DND-41 (cell line): ENCODE measurements around the gene ARHGAP22.

Source experiments
- EZH2 ChIP-seq: IDR thresholded peaks from 3 replicates; pipeline ENCODE4 v1.6.1; 2012; ENCODE audit warnings: borderline replicate concordance, low read depth, mild to moderate bottlenecking, moderate library complexity, low read length, inconsistent platforms; ENCODE audit not compliant: severe bottlenecking
- TF ChIP-seq, protein P1 (sequence below): IDR thresholded peaks from 2 replicates; pipeline ENCODE4 v1.5.1; 2012; ENCODE audit warnings: borderline replicate concordance, low read length, moderate library complexity, mild to moderate bottlenecking; ENCODE audit not compliant: poor library complexity, severe bottlenecking; ENCODE audit errors: extremely low read depth

GRCh38 chr10:48477141-48477540 lies 127.7 kb downstream of the ARHGAP22 start:
- TF ChIP-seq, protein P1, sequence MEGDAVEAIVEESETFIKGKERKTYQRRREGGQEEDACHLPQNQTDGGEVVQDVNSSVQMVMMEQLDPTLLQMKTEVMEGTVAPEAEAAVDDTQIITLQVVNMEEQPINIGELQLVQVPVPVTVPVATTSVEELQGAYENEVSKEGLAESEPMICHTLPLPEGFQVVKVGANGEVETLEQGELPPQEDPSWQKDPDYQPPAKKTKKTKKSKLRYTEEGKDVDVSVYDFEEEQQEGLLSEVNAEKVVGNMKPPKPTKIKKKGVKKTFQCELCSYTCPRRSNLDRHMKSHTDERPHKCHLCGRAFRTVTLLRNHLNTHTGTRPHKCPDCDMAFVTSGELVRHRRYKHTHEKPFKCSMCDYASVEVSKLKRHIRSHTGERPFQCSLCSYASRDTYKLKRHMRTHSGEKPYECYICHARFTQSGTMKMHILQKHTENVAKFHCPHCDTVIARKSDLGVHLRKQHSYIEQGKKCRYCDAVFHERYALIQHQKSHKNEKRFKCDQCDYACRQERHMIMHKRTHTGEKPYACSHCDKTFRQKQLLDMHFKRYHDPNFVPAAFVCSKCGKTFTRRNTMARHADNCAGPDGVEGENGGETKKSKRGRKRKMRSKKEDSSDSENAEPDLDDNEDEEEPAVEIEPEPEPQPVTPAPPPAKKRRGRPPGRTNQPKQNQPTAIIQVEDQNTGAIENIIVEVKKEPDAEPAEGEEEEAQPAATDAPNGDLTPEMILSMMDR, result no peak
- TF ChIP-seq EZH2, result no peak
